ENCODE measurements around the gene DRC7. TPM values are rescaled to one million over a fixed set of nuclear protein-coding genes. Genes with fewer than 3 reads are reported as not detected.
A peak's percentile ranks its signal among the peaks of the same experiment; 100 is the strongest.

The DRC7 gene
- total and polyA plus RNA-seq, 8 donors = not detected

DNA sequence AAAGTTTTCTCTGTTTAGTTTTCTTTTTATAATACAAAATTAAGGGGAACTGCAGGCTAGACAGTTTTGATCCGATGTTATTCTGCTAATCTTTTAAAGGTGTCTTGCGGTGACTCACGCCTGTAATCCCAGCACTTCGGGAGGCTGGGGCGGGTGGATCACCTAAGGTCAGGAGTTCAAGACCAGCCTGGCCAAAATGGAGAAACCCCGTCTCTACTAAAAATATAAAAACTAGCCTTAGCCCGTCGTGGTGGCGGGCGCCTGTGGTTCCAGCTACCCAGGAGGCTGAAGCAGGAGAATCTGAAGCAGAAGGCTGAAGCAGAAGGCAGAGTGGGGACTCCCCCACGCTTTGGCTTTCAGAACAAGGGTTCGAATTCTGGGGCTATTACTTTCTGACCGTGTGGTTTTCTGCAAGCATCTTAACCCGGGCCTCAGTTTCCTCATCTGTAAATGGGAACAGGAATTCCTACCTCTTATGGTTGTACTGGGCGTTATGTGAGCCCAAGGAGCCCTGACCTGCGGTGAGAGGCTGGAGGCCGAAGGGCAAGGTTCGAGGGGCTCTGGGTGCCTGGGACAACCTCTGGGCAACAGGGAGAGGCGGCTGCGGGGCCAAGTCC, 39.8 kb downstream of the DRC7 start:
- Histone ChIP-seq H3K36me3 (peaks cover 0 to 11% (median 0%) of the 10 kb centered on the region in 4 donors), H3K27ac (peak overlapping the region; percentile 82 to 93 (median 87)), H3K4me3 (peak overlapping the region; percentile 72 to 97 (median 86)), H3K27me3 (no peaks in the 10 kb centered on the region), H3K9me3 (no peaks in the 10 kb centered on the region), H3K4me1 (peaks cover 14 to 38% (median 23%) of the 10 kb centered on the region in 4 donors)
- no peak for TF ChIP-seq EP300 (IDR thresholded peaks at IDR 0.05)
- no peak for TF ChIP-seq POLR2AphosphoS5 (IDR thresholded peaks at IDR 0.05)
- no peak for TF ChIP-seq POLR2A (IDR thresholded peaks at IDR 0.05)
- TF ChIP-seq, protein P1, sequence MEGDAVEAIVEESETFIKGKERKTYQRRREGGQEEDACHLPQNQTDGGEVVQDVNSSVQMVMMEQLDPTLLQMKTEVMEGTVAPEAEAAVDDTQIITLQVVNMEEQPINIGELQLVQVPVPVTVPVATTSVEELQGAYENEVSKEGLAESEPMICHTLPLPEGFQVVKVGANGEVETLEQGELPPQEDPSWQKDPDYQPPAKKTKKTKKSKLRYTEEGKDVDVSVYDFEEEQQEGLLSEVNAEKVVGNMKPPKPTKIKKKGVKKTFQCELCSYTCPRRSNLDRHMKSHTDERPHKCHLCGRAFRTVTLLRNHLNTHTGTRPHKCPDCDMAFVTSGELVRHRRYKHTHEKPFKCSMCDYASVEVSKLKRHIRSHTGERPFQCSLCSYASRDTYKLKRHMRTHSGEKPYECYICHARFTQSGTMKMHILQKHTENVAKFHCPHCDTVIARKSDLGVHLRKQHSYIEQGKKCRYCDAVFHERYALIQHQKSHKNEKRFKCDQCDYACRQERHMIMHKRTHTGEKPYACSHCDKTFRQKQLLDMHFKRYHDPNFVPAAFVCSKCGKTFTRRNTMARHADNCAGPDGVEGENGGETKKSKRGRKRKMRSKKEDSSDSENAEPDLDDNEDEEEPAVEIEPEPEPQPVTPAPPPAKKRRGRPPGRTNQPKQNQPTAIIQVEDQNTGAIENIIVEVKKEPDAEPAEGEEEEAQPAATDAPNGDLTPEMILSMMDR (IDR thresholded peaks at IDR 0.05) = no peak
- intact Hi-C loops (cut with DNase I; ENCODE audit: low total_unique reads) = no loop called here
- no peak for DNase-seq
- 45 to 51% (median 48%) methylated on average over 20 of the region's 20 CpGs for WGBS, 5 donors

DNA sequence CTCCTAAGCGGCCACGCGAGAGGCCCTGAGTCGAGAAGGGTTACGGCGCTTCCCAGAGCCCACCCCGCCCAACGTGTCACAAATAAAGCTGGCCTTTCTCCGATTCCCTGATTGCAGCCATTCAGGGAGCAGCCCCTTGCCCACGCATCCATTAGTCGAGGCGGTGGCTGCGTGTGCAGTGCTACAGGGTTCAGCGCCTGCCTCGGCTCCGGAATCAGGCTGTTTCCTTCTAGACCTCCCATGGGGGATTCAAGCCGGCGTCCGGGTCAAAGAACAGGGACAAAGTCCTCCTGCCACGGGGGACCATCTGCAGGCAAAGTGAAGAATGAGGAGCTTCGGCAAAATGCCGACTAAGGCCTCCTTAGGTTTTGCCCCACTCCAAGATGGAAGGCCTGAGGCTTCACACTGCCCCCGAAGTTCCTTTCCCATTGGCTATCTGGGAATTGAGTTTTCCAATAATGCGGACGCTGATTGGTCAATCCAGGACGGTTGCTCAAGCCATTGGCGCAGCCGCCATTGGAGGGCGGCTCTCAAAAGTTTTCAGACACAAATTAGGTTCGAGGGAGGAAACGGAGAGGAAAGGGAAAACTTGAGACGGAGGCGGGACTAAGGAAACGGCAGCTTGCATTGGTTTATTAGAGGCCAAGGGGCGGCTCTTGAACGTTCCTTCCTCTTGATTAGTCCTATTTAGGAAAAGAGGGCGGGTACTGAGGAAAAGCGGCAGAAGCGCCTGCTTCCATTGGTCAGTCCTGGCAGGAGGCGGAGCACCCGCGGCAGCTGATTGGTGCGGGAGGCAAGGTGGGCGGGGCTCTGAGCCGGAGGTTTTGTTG, 40.5 kb downstream of the DRC7 start:
- intact Hi-C loops (cut with DNase I; ENCODE audit: low total_unique reads) = no loop called here
- Histone ChIP-seq H3K9me3 (no peaks in the 10 kb centered on the region), H3K36me3 (peaks cover 0 to 18% (median under 1%) of the 10 kb centered on the region in 4 donors), H3K4me1 (peaks cover 14 to 40% (median 23%) of the 10 kb centered on the region in 4 donors), H3K27me3 (no peaks in the 10 kb centered on the region), H3K27ac (peak overlapping the region; percentile 82 to 93 (median 87)), H3K4me3 (peak overlapping the region; percentile 77 to 97 (median 92))
- no peak for TF ChIP-seq EP300 (IDR thresholded peaks at IDR 0.05)
- TF ChIP-seq POLR2AphosphoS5 (IDR thresholded peaks at IDR 0.05) = peak; percentile 32 to 76 (median 54)
- peak; percentile 98 to 100 for DNase-seq
- 0 to 1% (median 1%) methylated on average over 43 to 45 of the region's 45 CpGs for WGBS, 5 donors

GRCh38 chr16:57735755-57736418, 41.3 kb downstream of the DRC7 start, which contains the start of gene KATNB1:
Gene KATNB1, plus strand, starts transcription at chr16:57735770. Its CDS starts 1,474 bp downstream, at chr16:57737244.
- Histone ChIP-seq H3K27me3 (no peaks in the 10 kb centered on the region), H3K36me3 (peaks cover 0 to 22% (median 2%) of the 10 kb centered on the region in 4 donors), H3K27ac (peak within 1 kb of the TSS; percentile 82 to 93 (median 87)), H3K4me1 (peaks cover 14 to 40% (median 23%) of the 10 kb centered on the region in 4 donors), H3K9me3 (no peaks in the 10 kb centered on the region), H3K4me3 (peak within 1 kb of the TSS; percentile 77 to 97 (median 92))
- TF ChIP-seq POLR2AphosphoS5 (IDR thresholded peaks at IDR 0.05) = peak in 1 of 3 donors; percentile 11
- TF ChIP-seq EP300 (IDR thresholded peaks at IDR 0.05) = no peak
- 0 to 2% (median 1%) methylated on average over 30 to 35 of the region's 35 CpGs for WGBS, 5 donors
- intact Hi-C loops (cut with DNase I; ENCODE audit: low total_unique reads) = no loop called here
- peak in 1 of 2 donors; percentile 65 for DNase-seq

DNA sequence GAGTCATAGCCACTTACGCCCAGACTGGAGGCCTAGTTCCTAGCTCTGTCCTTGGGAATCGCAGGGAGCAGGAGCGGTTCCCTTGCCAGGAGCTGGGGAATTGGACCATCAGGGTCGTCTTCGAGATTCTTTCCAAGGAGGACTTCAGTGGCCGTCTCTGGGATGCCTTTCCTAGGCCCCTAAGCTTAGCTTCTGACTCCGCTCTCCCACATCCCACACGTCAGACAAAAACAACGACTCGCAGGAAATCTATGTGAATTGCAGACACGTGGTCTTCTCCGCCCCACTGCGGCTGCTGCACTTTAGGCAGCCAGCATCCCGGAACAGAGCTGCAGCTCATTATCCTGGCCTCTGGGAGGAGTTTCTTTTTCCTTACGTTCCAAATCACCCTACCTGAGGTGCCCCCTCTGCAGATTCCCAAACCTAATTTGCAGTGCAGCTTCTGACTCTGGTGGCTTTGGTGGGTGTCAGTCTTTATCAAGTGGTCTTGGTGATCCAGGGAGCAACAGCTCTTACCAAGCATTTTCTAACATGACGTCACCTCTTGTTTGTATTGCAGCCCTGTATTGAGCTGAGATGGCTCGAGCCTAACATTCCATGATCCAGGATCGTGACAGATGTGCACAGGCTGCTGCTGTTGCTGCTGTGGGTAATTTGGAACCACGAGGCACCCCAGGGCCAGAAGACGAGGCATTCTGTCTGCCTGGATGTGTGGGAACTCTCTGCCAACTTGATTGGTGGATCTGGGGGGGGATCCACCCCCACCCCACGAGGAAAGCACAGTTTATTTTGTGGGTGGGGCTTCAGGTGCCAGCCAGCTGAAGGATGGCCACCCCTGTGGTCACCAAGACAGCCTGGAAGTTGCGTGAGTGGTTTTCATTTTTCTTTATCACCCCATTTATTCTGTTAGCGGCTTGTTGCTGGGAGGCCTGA, 42.1 kb downstream of the DRC7 start:
- Histone ChIP-seq H3K27me3 (no peaks in the 10 kb centered on the region), H3K9me3 (no peaks in the 10 kb centered on the region), H3K4me1 (peaks cover 14 to 40% (median 23%) of the 10 kb centered on the region in 4 donors), H3K36me3 (peaks cover 3 to 27% (median 3%) of the 10 kb centered on the region in 4 donors), H3K4me3 (peak overlapping the region; percentile 75 to 97 (median 84)), H3K27ac (peak overlapping the region; percentile 62 to 86 (median 81))
- WGBS, 5 donors = 4 to 12% (median 7%) methylated on average over 22 to 23 of the region's 23 CpGs
- DNase-seq = peak; percentile 46 to 88
- intact Hi-C loops (cut with DNase I; ENCODE audit: low total_unique reads) = no loop called here
- TF ChIP-seq EP300 (IDR thresholded peaks at IDR 0.05) (no peak), POLR2AphosphoS5 (IDR thresholded peaks at IDR 0.05) (peak in 1 of 3 donors; percentile 58), POLR2A (IDR thresholded peaks at IDR 0.05) (no peak)

DNA sequence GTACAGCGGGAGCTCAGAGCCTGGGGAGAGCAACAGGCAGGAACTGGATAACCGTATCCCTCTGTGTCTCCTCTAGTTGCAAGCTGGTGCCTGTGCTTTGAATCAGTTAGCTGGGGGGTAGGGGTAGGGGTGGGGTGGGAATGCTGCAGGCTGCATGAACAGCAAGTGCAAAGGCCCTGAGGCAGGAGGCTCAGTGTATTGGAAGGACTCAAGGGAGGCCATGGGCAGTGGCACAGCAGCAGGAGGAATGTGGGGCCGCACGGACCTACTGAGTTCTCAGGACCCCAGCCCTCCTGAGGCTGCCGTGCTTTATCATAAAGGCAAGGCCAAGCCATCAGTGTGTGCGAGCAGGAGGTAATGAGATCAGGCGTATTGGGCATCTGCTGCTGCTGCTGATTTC, 44.2 kb downstream of the DRC7 start:
- Histone ChIP-seq H3K4me1 (peaks cover 14 to 39% (median 23%) of the 10 kb centered on the region in 4 donors), H3K27me3 (no peaks in the 10 kb centered on the region), H3K27ac (no peak overlapping the region), H3K9me3 (no peaks in the 10 kb centered on the region), H3K4me3 (no peak overlapping the region), H3K36me3 (peaks cover 3 to 47% (median 20%) of the 10 kb centered on the region in 4 donors)
- DNase-seq = no peak
- WGBS, 5 donors = 96 to 99% (median 98%) methylated on average over 7 of the region's 7 CpGs
- TF ChIP-seq EP300 (IDR thresholded peaks at IDR 0.05) (no peak), POLR2AphosphoS5 (IDR thresholded peaks at IDR 0.05) (no peak), POLR2A (IDR thresholded peaks at IDR 0.05) (no peak)
- TF ChIP-seq, protein P1 (IDR thresholded peaks at IDR 0.05) = no peak
- intact Hi-C loops (cut with DNase I; ENCODE audit: low total_unique reads) = no loop called here
